NCI-H1105 treated with DMSO at 0.1 percent for 48 hours (cell line): Measurements from ENCODE around the gene ZSWIM5.
"Not testable (repeated sequence)": the region's sequence is repeated elsewhere in the genome, so short reads cannot be mapped to it uniquely, and the experiment has no call there.

Experiments used
- DNase-seq: peaks from one replicate; lab custom pipeline; 2025; lab: John Stamatoyannopoulos, UW

Gene ZSWIM5

DNA sequence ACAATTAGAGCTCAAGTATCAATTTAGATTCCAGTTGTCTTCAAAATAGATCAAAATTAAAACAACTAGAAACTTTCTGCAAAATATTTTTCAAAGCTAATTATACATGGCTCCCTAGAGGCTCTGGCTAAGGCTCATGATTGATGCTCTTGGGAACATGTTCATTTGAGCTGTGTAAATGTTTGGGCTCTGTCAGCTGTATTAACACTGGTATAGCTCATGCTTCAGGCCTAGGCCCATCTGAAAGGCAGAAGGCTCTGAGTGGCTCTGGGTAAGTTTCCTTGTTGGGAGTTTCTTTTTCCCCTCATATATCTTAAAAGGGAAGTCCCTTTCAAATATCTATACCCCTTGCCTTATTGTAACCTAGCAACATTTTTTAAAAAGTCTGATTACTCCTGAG is 113.1 kb downstream of the ZSWIM5 start:
- DNase-seq = no peak

DNA sequence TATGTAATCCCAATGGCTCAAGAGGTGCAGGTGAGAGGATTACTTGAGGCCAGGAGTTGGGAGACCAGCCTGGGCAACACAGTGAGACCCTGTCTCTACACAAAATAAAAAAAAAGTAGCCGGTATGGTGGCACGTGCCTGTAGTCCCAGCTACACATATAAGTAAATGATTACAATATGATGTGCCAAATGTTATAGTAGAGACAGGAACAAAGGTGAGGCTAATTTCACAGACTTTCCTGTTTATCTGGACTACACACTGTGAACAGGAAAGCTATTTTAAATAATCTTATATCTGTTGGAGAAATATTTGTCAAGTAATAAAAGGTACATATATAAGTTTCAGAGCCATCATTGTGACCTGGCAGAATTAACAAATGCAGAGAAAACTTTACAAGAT is 116.7 kb downstream of the ZSWIM5 start:
- DNase-seq = no peak

DNA sequence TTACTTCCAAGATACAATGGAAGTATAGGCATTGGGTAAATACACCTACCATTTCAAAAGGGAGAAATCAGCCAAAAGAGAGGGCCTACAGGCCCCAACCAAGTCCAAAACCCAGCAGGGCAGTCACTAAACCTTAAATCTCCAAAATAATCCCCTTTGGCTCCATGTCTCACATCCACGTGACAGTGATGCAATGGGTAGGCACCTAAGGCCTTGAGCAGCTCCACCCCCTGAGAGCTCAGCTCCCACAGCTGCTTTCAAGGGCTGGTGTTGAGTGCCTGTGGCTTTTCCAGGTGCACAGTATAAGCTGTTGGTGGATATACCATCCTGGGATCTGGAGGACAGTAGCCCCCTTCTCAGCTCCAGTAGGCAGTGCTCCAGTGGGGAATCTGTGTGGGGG is 121.8 kb downstream of the ZSWIM5 start:
- DNase-seq = no peak

DNA sequence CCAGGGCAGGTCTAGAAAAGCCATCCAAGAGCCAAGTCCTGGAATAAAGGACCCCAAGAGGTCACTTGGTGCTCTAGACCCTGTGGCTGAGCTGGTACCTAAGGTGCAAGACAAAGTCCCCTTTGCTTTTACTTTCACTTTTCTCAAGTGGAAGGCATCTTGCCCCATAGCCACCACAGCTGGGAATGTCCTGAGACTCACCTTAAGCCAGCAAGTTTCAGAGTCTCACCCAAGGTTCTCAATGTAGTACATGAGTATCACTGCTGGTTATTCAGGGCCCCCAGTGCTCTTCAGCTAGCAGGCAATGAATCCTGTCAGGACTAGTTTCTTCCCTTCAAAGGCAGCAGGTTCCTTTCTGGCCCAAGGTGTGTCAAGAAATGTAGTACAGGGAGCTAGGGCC is 126.9 kb downstream of the ZSWIM5 start:
- no peak for DNase-seq

DNA sequence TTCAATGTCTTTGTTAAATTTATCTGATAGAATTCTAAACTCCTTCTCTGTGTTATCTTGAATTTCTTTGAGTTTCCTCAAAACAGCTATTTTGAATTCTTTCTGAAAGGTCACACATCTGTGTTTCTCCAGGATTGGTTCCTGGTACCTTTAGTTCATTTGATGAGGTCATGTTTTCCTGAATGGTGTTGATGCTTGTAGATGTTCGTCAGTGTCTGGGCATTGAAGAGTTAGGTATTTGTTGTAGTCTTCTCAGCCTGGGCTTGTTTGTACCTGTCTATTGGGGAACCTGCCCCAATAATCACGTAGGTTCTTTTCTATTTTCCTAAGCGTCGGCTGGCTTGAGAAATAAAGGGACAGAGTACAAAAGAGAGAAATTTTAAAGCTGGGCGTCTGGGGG is 129.4 kb downstream of the ZSWIM5 start:
- not testable (repeated sequence) for DNase-seq

DNA sequence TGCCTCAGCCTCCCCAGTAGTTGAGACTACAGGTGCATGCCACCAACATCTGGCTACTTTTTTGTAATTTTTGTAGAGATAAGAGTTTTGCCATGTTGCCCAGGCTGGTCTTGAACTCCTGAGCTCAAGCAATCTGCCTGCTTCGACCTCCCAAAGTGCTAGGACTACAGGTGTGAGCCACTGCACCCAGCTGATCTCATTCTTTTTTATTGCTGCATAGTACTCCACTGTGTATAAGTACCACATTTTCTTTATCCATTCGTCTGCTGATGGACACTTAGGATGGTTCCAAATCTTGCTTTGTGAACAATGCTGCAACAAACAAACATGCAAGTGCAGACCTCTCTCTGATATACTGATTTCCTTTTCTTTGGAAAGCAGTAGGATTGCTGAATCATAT is 134.8 kb downstream of the ZSWIM5 start:
- no peak for DNase-seq

DNA sequence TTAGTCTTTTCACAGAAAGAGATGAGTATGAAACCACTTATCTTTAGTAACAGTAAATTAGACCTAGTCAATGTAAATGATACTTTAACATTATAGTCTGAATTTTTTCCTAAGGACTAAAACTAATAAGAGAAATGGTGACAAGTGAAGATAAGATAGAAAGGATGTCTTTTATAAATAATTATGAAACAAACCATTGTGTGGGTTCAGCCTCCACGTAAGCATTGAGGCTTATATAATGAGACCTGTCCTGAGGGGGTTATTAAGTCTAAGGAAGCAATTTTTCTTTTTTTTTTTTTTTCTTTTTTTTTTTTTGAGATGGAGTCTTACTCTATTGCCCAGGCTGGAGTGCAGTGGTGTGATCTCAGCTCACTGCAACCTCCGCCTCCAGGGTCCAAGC is 138.6 kb downstream of the ZSWIM5 start:
- no peak for DNase-seq

DNA sequence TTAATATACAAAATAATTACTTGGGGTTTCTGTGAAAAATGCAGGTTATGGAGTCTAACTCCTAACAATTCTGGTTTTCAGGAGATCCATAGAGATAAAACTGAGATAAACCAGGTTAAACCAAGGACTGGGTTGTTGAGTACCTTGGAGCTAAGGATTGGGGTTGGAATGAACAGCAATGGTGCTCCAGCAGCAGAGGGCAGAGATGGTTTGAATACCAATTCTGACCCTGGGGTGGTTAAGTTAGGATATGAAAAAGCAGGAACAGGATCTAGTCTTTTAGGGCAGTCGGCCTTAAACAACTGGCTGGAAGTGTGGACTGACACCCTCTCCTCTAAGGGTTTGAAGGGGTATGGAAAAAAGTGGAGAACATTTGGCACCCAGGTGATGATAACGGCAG is 141.3 kb downstream of the ZSWIM5 start:
- DNase-seq = no peak

DNA sequence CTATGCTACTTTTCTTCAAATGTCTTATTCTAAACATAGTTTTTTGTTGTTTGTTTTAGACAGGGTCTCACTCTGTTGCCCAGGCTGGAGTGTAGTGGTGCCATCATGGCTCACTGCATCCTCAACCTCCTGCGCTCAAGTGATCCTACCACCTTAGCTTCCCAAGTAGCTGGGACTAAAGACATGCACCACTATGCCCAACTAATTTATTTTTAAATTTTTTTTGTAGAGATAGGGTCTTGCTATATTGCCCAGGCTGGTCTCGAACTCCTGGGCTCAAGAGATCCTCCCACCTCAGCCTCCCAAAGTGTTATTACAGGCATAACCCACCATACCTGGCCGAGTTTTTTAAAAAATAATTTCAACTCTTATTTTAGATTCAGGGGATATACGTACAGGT is 143.9 kb downstream of the ZSWIM5 start:
- DNase-seq = not testable (repeated sequence)

DNA sequence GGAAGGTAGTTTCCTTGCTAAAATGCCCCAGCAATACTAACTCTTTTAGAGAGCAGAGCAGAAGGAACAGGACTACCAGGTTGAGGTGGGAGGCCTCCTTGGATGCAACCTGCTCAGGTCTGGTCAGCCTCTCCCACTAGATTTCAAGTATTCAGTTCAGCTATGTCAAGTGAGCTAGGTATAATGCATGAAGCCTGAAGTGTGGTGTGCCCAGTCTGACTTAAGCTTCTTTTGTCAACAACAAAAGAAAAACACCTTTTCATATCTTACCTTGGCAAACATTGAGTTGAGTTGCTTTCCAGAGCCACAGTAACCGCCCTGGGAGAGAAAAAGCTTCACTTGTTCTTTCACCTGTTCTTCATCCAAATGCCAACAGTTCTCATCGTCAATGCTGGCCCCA is 146.6 kb downstream of the ZSWIM5 start:
- no peak for DNase-seq

DNA sequence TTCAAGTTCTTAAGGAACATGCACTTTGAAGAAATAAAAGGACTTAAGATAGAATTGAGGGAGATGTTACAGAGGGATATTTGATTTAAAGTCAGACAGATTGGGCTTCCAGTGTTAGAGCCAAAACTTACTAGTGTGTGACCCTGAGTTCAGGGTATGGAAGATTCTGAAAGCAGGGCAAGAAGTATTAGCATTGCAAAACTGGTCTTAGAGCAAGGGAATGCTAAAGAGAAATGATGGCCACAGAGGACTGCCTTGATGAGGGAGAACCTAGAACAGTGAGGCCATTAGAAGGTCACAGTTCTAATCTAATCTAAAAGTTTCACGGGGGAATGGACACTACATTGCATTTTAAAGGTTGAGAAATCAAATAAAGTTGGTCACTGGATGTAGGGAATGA is 148.9 kb downstream of the ZSWIM5 start:
- DNase-seq = no peak

DNA sequence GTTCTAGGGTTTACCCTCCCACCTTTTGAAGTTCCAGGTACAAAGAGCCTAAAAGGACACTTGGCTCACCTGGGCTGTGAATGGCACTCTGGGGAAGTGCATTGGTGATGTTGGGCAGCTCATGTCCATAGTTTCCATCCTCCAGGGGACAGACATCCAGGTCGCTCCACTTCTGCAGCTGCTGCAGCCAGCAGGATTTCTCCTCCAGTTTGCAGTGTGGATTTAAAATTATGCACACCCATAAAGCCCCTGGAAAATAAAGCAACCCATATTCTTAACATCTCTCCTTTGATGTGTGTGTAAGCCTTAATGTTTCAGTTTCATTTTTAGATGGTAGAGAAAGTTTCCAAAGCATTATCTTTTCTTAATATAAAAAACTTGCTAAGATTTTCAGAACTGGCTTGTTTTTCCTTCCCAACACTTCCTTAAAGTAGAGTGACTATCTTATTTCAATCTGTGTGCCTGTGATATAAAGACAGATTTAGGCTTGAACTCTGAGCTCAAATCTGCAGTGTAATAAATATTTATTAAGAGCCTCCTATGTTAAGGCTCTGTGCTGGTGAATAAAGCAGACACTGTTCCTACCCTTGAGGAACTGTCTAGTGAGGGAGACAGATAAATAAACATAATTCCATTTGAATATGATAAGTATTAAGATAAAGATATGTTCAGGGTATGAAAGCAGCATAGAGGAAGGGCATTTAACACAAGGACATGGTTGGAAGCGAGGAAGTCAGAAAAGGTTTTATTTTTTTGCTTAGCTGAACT is 155.2 kb downstream of the ZSWIM5 start:
- no peak for DNase-seq

DNA sequence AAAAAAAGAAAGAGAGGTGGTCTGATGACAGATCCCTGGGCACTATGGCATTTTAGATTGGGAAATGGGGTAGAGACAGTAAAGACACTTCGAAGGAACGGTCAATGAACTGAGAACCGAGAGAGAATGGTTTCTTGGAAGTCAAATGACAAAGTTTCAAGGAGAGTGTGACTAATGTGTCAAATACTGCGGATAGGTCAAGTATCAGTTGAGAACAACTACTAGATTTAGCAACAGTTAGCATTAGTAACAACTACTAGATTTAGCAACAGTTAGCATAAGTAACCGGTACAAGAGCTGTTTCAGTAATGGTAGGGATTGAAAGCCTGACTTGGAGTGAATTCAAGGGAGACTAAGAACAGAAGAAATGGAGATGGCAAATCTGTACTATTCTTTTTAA is 159.4 kb downstream of the ZSWIM5 start:
- no peak for DNase-seq

DNA sequence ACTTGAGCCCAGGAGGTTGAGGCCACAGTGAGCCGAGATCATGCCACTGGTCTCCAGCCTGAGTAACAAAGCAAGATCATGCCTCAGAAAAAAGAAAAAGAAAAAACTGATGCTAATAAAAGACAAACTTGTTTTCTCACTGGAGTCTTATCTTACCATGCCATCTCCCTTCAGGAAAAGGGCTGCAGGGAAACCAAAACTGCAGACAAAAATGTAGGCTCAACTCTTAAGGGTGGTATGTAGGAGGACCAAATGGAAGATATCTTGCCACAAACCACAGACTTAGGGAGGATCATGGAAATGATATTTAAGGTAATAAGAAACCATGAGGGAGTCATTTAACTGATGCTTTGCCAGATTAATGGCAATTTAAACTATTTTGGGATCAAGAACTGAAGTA is 161.5 kb downstream of the ZSWIM5 start:
- DNase-seq = no peak

DNA sequence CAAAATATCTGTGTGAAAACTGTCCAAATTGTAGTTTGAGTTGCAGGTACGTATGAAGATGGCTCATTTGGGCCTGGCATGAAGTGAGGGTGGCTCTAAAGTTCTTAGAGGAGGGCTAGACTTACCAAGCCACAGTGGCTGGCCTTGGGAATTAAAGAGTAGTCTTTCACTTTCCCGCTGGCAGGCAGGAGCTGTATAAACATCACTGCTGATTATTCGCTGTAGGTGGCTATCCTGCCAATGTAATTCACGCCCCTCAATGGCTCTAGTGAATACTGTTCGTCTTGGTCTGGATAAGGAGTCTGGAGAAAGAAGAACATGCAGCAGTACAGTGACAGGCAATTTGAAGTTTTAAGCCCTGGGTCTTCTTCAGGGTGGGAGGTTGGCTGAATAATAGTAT is 163.3 kb downstream of the ZSWIM5 start:
- no peak for DNase-seq

DNA sequence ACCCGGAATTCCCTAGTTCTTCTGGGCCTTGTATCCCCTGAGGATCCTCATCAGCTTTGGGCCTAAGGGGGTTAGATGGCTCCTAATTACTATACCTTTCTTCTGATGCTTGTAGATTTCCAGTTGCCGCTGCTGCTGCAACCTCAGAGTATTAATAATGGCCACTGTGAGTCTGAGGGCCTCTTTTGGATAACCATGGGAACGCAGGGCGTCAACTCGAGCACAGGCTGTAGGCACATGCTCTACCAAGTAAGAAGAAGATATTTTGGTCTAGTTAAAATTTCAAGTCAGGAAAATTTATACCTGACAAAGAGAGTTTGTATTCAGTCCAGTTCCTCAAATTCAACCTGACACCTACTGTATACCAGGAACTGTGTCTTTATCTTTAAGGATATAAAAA is 166.1 kb downstream of the ZSWIM5 start:
- DNase-seq = no peak

DNA sequence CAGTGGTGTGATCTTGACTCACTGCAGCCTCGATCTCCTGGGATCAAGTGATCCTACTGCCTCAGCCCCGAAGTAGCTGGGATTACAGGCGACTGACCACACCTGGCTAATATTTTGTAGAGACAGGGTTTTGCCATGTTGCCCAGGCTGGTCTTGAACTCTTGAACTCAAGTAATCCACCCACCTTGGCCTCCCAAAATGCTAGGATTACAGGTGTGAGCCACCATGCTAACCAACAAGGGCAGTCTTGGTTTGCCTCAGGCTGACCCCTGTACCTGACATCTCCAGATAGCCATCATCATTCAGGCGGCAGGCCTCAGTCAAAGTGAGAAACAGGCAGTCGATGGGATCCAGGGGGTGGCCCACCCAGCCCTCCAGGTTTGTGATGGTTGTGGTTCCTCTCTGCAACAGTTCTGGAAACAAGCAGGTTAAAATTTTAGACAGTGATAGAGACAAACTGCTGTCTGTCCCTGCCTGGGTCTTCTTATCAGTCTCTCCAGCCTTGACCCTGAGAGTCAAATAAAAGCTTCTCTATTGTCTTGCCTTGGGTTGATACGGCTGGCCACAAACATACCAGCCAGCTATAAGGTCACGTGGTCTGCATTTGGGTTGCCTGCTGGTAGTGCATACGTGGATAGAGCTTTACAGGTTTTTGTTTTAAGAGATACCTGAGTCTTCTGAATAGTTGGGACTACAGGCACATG is 167.6 kb downstream of the ZSWIM5 start:
- DNase-seq = no peak

DNA sequence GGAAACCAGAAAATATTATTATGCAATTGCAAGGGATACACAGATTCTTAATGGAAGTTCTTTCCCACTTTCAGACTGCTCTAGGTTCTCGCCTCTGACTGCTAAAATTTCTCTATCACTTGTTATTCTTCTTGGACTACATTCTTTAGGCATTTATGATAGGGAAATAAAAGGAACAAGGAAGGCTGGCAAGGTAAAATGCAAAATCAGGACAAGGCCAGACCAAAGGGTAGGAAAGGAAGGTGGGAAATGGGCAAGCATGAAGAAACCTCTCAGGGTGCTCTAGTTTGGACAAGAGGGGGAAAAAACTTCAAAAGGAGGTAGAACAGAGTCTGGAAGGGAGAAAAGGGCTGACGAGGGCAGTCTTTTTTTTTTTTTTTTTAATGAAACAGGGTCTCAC is 168.2 kb downstream of the ZSWIM5 start:
- no peak for DNase-seq

DNA sequence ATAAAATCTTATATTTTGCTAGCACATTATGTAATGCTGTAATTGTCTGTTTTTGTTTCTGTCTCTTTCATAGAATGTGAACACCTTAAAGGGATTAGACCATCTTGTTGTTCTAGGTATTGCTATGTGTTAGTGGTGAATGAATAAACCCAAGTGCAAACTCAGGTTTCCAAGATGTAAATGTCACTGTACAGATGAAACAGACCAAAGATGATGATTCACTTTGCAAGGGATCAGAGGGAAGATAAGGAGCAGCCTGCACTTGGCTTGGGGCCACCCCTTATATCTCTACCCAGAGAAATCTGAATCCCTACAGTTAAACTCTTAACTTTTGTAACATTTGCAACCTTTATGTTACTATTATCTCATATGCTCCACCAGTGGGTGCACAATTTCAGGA is 168.9 kb downstream of the ZSWIM5 start:
- DNase-seq = no peak

DNA sequence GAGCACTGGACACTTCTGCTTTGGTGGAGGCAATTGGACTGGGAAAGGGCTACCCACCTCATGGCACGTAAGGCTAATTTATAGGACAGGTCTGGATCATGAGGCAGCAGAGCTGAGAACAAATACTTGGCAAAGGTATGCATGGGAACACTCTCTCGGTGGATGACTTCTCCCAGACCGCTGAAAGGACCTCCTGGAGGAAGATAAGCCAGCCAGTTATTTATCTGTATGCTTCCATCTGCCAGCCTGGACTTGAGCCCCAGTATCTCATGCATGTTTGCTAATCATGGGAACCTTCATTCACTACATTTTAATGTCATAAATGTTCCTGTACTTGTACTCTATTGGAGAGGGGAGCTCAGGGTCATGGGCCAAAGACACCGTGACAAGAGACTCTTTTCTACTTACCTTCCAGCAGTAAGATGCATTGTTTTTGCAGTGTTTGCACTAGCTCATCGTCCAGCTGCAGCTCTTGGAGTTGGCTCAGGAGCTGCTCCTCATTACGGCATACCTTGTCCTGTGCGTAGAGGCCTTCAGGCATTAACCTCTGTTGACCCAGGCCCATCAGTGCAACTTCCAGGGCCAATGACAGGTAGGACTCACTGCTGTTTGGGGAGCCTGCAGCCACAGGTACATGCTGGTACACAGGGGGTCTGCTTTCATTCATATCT is 170.6 kb downstream of the ZSWIM5 start:
- DNase-seq = no peak

DNA sequence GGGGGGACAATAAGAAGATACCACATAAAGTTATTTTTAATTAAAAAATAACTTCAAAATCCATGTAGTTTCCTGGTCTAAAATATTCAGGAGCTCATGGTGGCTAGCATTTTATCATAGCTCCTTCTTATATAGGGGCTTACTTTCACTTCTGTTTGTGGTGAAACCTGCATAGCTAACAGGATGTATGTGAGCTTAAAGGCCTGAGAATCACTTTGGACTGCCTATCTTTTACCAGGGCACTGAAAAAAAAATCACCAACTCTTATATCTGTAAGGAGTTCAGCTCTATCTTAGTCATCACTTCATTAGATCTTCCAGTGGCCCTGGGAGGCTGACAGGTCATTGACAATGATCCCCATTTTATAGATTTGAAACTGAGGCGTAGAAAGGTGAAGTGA is 173.0 kb downstream of the ZSWIM5 start:
- DNase-seq = no peak

DNA sequence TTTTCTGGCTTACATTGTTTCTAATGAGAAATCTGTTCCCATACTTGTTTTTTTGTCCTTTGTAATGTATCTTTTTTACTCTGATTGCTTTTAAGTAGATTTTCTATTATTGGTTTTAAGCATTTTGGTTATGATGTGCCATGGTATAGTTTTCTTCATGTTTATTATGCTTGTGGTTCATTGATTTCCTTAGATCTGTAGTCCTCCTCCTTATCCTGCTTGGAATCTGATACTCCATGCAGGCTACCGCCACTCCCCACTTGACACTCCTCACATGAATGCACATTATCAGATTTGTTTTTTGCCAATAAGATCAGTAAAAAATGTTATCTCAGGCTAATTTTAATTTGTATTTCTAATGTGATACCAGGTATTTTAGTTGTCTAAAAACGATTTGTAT is 173.6 kb downstream of the ZSWIM5 start:
- DNase-seq = no peak

DNA sequence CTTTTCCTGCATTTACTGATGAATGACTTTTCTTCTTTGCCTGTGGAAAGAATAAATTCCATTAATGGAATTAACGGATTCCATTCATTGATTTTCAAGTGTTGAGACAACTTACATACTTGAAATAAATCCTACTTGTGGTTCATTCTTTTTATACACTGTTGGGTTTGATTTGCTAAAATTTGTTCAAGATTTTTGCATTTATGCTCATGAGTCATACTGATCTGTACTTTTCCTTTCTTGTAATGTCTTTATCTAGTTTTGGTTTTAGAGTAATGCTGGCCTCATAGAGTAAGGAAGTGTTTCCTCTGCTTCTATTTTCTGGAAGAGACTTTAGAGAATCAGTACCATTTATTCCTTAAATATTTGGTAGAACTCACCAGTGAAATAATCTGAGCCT is 180.0 kb downstream of the ZSWIM5 start:
- no peak for DNase-seq
